ENCODE results near the gene TDRD5. TPM values are rescaled to one million over a fixed set of nuclear protein-coding genes. Genes with fewer than 3 reads are reported as not detected.
"Not testable (repeated sequence)": the region's sequence is repeated elsewhere in the genome, so short reads cannot be mapped to it uniquely, and the experiment has no call there.

Gene TDRD5
- total RNA-seq, 5 donors from 2014 or later (not counting 1 experiment from before 2014, with no cell fraction given) = not detected

DNA sequence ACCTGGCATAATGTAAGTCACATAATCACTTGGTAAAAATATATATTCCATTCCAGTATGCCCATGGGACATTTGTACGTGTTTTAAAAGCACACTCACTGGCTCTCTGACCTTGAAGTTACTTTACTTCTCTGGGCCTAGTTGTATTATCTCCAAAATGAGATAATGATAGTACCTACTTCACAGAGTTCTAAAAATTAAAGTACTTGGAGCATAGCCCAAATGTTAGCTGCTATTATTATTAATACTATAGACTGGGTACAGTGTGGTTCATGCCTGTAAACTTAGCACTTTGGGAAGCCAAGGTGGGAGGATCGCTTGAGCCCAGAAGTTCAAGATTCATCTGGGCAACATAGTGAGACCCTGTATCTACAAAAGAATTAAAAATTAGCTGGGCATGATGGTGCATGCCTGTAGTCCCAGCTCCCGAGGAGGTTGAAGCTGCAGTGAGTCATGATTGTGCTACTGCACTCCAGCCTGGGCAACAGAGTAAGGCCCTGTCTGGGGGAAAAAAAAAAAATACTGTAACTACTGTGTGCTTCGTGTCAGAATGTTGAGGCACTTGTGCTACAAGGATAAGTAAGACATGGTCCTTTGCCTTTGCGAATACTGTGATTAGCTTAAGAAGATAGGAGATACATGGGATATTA, 45.7 kb downstream of the TDRD5 start:
- no peaks in the 10 kb centered on the region for H3K4me1 Mint-ChIP-seq
- no peaks in the 10 kb centered on the region for H3K9me3 Mint-ChIP-seq
- Histone ChIP-seq H3K4me3 (ENCODE audit: control insufficient read depth in 1 of 2, extremely low read depth in 1 of 2, low read length in 1 of 2) (no peak overlapping the region), H3K4me1 (ENCODE audit: control insufficient read depth in 1 of 2, extremely low read depth in 1 of 2, insufficient read depth in 2 of 2, low read length in 2 of 2) (no peaks in the 10 kb centered on the region), H3K27ac (ENCODE audit: low read length) (no peak overlapping the region), H3K9me3 (no peaks in the 10 kb centered on the region), H3K27me3 (replicated peaks in 1 of 2; ENCODE audit: control insufficient read depth in 2 of 2, extremely low read depth in 1 of 2, insufficient read depth in 2 of 2, low read length in 1 of 2) (no peaks in the 10 kb centered on the region), H3K36me3 (ENCODE audit: control insufficient read depth in 2 of 2, extremely low read depth in 1 of 2, insufficient read depth in 1 of 2, low read length in 1 of 2) (no peaks in the 10 kb centered on the region)
- H3K4me3 Mint-ChIP-seq = no peak overlapping the region
- peaks cover 2 to 15% of the 10 kb centered on the region in 2 donors for H3K27me3 Mint-ChIP-seq
- H3K36me3 Mint-ChIP-seq = no peaks in the 10 kb centered on the region
- CTCF ChIA-PET = interaction anchor here in 1 of 2 donors (0.6 kb wide), 1 partner anchor 54 kb away, joined by 3 read pairs; no protein-coding TSS in a partner anchor
- WGBS (ENCODE audit: insufficient coverage) = 78% methylated on average over 3 of the region's 5 CpGs
- POLR2A ChIA-PET = no interaction called here
- no peak overlapping the region for H3K27ac Mint-ChIP-seq
- no peak for DNase-seq
- no peak for ATAC-seq (replicated peaks in 1 of 4)

DNA sequence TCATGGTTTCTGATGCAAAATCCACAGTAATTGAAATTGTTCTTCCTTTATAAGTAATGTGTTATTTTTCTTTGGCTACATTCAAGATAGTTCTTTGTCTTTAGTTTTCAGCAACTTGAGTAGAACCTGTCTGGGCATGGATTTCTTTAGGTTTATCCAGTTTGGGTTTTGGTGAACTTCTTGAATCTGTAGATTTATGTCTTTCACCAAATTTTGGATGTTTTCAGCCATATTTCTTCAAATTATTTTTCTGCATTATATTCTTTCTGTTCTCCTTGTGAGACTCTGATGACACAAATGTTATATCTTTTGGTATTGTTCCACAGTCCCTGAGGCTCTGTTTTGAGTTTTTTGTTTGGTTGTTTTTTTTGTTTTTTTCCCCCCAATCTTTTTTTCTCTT, 69.4 kb downstream of the TDRD5 start:
- Histone ChIP-seq H3K4me1 (ENCODE audit: control insufficient read depth in 1 of 2, extremely low read depth in 1 of 2, insufficient read depth in 2 of 2, low read length in 2 of 2) (no peaks in the 10 kb centered on the region), H3K9me3 (no peaks in the 10 kb centered on the region), H3K27ac (ENCODE audit: low read length) (no peak overlapping the region), H3K4me3 (ENCODE audit: control insufficient read depth in 1 of 2, extremely low read depth in 1 of 2, low read length in 1 of 2) (no peak overlapping the region), H3K27me3 (replicated peaks in 1 of 2; ENCODE audit: control insufficient read depth in 2 of 2, extremely low read depth in 1 of 2, insufficient read depth in 2 of 2, low read length in 1 of 2) (peaks cover 0 to 4% of the 10 kb centered on the region in 2 experiments), H3K36me3 (ENCODE audit: control insufficient read depth in 2 of 2, extremely low read depth in 1 of 2, insufficient read depth in 1 of 2, low read length in 1 of 2) (no peaks in the 10 kb centered on the region)
- no peak overlapping the region for H3K27ac Mint-ChIP-seq
- no peak overlapping the region for H3K4me3 Mint-ChIP-seq
- ChIA-PET POLR2A (no interaction called here), CTCF (no interaction called here)
- ATAC-seq (replicated peaks in 1 of 4) (no peak), DNase-seq (no peak)
- H3K27me3 Mint-ChIP-seq = peaks cover 3 to 8% of the 10 kb centered on the region in 2 donors
- peaks cover 0 to 21% (median 7%) of the 10 kb centered on the region in 3 donors for H3K9me3 Mint-ChIP-seq
- H3K4me1 Mint-ChIP-seq = no peaks in the 10 kb centered on the region
- H3K36me3 Mint-ChIP-seq = no peaks in the 10 kb centered on the region

DNA sequence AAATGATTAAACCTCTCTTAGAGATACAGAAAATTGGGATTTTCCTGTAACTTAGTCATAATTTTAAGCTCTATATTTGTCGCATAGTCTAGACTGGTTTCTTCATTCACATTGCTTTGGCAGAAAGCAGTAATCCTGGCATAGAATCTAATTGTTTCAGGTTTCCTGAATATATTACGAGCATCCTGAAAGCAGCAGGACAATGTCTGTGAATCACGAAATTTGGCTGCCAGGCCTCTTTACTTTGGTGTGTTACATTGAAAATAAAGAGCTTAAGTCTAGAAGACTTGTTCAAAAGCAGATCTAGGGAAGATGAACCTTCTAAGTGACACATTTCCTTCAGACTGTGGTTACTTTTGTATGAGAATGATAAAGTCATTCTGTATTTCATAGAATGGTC, 72.2 kb downstream of the TDRD5 start:
- H3K36me3 ChIP-seq (ENCODE audit: control insufficient read depth in 2 of 2, extremely low read depth in 1 of 2, insufficient read depth in 1 of 2, low read length in 1 of 2) = no peaks in the 10 kb centered on the region
- H3K4me3 ChIP-seq (ENCODE audit: control insufficient read depth in 1 of 2, extremely low read depth in 1 of 2, low read length in 1 of 2) = no peak overlapping the region
- Mint-ChIP-seq H3K27me3 (peaks cover 8 to 13% of the 10 kb centered on the region in 2 donors), H3K36me3 (no peaks in the 10 kb centered on the region), H3K4me3 (no peak overlapping the region), H3K4me1 (no peaks in the 10 kb centered on the region), H3K9me3 (peaks cover 0 to 15% (median 5%) of the 10 kb centered on the region in 3 donors), H3K27ac (no peak overlapping the region)
- DNase-seq = no peak
- ATAC-seq (replicated peaks in 1 of 4) = no peak
- H3K9me3 ChIP-seq = no peaks in the 10 kb centered on the region
- no peaks in the 10 kb centered on the region for H3K4me1 ChIP-seq (ENCODE audit: control insufficient read depth in 1 of 2, extremely low read depth in 1 of 2, insufficient read depth in 2 of 2, low read length in 2 of 2)
- ChIA-PET POLR2A (no interaction called here), CTCF (no interaction called here)
- 66% methylated on average over 2 of the region's 3 CpGs for WGBS (ENCODE audit: insufficient coverage)
- no peak overlapping the region for H3K27ac ChIP-seq (ENCODE audit: low read length)
- peaks cover 0 to 4% of the 10 kb centered on the region in 2 experiments for H3K27me3 ChIP-seq (replicated peaks in 1 of 2; ENCODE audit: control insufficient read depth in 2 of 2, extremely low read depth in 1 of 2, insufficient read depth in 2 of 2, low read length in 1 of 2)

DNA sequence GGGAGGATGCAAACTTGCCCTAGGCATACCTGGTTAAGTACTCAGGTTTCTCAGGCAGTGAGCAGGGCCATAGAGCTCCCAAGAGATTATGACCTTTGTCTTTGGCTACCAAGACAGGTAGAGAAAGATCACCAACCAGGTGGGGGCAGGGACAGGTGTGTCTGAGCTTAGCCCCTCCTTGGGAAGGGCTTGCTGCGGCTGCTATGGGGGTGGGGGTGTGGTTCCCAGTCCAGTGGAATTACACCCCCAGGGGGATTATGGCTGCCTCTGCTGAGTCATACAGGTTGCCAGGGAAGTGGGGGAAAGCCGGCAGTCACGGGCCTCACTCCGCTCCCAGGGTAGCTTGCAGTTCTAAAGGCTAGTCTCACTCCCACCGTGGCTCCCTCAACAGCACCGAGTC, 86.2 kb downstream of the TDRD5 start:
- H3K4me1 ChIP-seq (ENCODE audit: control insufficient read depth in 1 of 2, extremely low read depth in 1 of 2, insufficient read depth in 2 of 2, low read length in 2 of 2) = no peaks in the 10 kb centered on the region
- no peak overlapping the region for H3K27ac ChIP-seq (ENCODE audit: low read length)
- Mint-ChIP-seq H3K9me3 (peaks cover 7 to 10% (median 7%) of the 10 kb centered on the region in 3 donors), H3K27ac (no peak overlapping the region), H3K27me3 (peaks cover 16 to 19% of the 10 kb centered on the region in 2 donors), H3K4me1 (no peaks in the 10 kb centered on the region), H3K4me3 (no peak overlapping the region), H3K36me3 (no peaks in the 10 kb centered on the region)
- no peak for ATAC-seq (replicated peaks in 1 of 4)
- POLR2A ChIA-PET = no interaction called here
- no peaks in the 10 kb centered on the region for H3K36me3 ChIP-seq (ENCODE audit: control insufficient read depth in 2 of 2, extremely low read depth in 1 of 2, insufficient read depth in 1 of 2, low read length in 1 of 2)
- H3K4me3 ChIP-seq (ENCODE audit: control insufficient read depth in 1 of 2, extremely low read depth in 1 of 2, low read length in 1 of 2) = no peak overlapping the region
- WGBS (ENCODE audit: insufficient coverage) = 81% methylated on average over 6 of the region's 6 CpGs
- DNase-seq = no peak
- H3K9me3 ChIP-seq = no peaks in the 10 kb centered on the region
- CTCF ChIA-PET = interaction anchor here in 1 of 2 donors (1.1 kb wide), 1 partner anchor 48 kb away, joined by 3 read pairs; no protein-coding TSS in a partner anchor
- H3K27me3 ChIP-seq (replicated peaks in 1 of 2; ENCODE audit: control insufficient read depth in 2 of 2, extremely low read depth in 1 of 2, insufficient read depth in 2 of 2, low read length in 1 of 2) = peaks cover 0 to 8% of the 10 kb centered on the region in 2 experiments

GRCh38 chr1:179694530-179694929, 102.9 kb downstream of the TDRD5 start:
- H3K27ac Mint-ChIP-seq; H3K4me1 ChIP-seq (ENCODE audit: control insufficient read depth in 1 of 2, extremely low read depth in 1 of 2, insufficient read depth in 2 of 2, low read length in 2 of 2); H3K9me3 ChIP-seq; H3K9me3 Mint-ChIP-seq; H3K36me3 ChIP-seq (ENCODE audit: control insufficient read depth in 2 of 2, extremely low read depth in 1 of 2, insufficient read depth in 1 of 2, low read length in 1 of 2); CTCF ChIA-PET; H3K4me3 Mint-ChIP-seq; DNase-seq; H3K4me1 Mint-ChIP-seq; ATAC-seq (replicated peaks in 1 of 4); POLR2A ChIA-PET; H3K27ac ChIP-seq (ENCODE audit: low read length); H3K4me3 ChIP-seq (ENCODE audit: control insufficient read depth in 1 of 2, extremely low read depth in 1 of 2, low read length in 1 of 2); H3K36me3 Mint-ChIP-seq: not testable (repeated sequence)
- peaks cover 0 to 14% of the 10 kb centered on the region in 2 experiments for H3K27me3 ChIP-seq (replicated peaks in 1 of 2; ENCODE audit: control insufficient read depth in 2 of 2, extremely low read depth in 1 of 2, insufficient read depth in 2 of 2, low read length in 1 of 2)
- 62% methylated on average over 3 of the region's 6 CpGs for WGBS (ENCODE audit: insufficient coverage)
- H3K27me3 Mint-ChIP-seq = peaks cover 30 to 31% of the 10 kb centered on the region in 2 donors

GRCh38 chr1:179702946-179703539, 111.4 kb downstream of the TDRD5 start:
- Mint-ChIP-seq H3K9me3 (no peaks in the 10 kb centered on the region), H3K27ac (no peak overlapping the region), H3K36me3 (no peaks in the 10 kb centered on the region), H3K4me3 (no peak overlapping the region), H3K4me1 (peaks cover under 1 to 3% (median 3%) of the 10 kb centered on the region in 3 donors), H3K27me3 (no peaks in the 10 kb centered on the region)
- Histone ChIP-seq H3K27ac (ENCODE audit: low read length) (no peak overlapping the region), H3K36me3 (ENCODE audit: control insufficient read depth in 2 of 2, extremely low read depth in 1 of 2, insufficient read depth in 1 of 2, low read length in 1 of 2) (no peaks in the 10 kb centered on the region), H3K4me1 (ENCODE audit: control insufficient read depth in 1 of 2, extremely low read depth in 1 of 2, insufficient read depth in 2 of 2, low read length in 2 of 2) (no peaks in the 10 kb centered on the region), H3K9me3 (no peaks in the 10 kb centered on the region), H3K4me3 (ENCODE audit: control insufficient read depth in 1 of 2, extremely low read depth in 1 of 2, low read length in 1 of 2) (no peak overlapping the region), H3K27me3 (replicated peaks in 1 of 2; ENCODE audit: control insufficient read depth in 2 of 2, extremely low read depth in 1 of 2, insufficient read depth in 2 of 2, low read length in 1 of 2) (no peaks in the 10 kb centered on the region)
- no peak for DNase-seq
- WGBS (ENCODE audit: insufficient coverage) = 79% methylated on average over 3 of the region's 5 CpGs
- POLR2A ChIA-PET = no interaction called here
- ATAC-seq (replicated peaks in 1 of 4) = no peak
- CTCF ChIA-PET = interaction anchor here (0.5 to 9.1 kb wide), 4 partner anchors 109 to 325 kb away, joined by 3 to 411 read pairs (median 106); no protein-coding TSS in a partner anchor
